Spleen (tissue), 11 donors: ENCODE data around the gene NUFIP2. TPM values are rescaled to one million over a fixed set of nuclear protein-coding genes. Genes with fewer than 3 reads are reported as not detected.

Experiments used
- DNase-seq: peaks from one replicate; pipeline ENCODE4 v3.0.0-alpha.2; 2020
- H3K27ac ChIP-seq, 8 donors: fragments of 200-600 bp; sonication (generic) in 7 of 8; 1 replicate in 4 of 8; 2 replicates in 4 of 8; pipeline versions ENCODE4 v1.5.0 to v1.8.0; 2016 to 2021; ENCODE audit warnings: inconsistent platforms in 4 of 8, mild to moderate bottlenecking in 4 of 8, moderate library complexity in 1 of 8
- H3K27me3 ChIP-seq, 7 donors: fragments of 200-600 bp; sonication (generic) in 6 of 7; replicated peaks in 1 of 7; 1 replicate in 4 of 7; 2 replicates in 3 of 7; pipeline versions ENCODE4 v1.5.0 to v1.8.0; 2016 to 2021; ENCODE audit warnings: inconsistent platforms in 3 of 7, mild to moderate bottlenecking in 1 of 7
- H3K36me3 ChIP-seq, 6 donors: fragments of 200-600 bp; sonication (generic) in 5 of 6; 1 replicate in 4 of 6; 2 replicates in 2 of 6; pipeline versions ENCODE4 v1.5.0 to v1.8.0; 2016 to 2021; ENCODE audit warnings: inconsistent platforms in 2 of 6
- H3K4me1 ChIP-seq, 6 donors: fragments of 200-600 bp; sonication (generic) in 5 of 6; 1 replicate in 3 of 6; 2 replicates in 3 of 6; pipeline versions ENCODE4 v1.5.0 to v1.8.0; 2016 to 2021; ENCODE audit warnings: inconsistent platforms in 3 of 6
- H3K4me3 ChIP-seq, 8 donors: fragments of 200-600 bp; sonication (generic) in 7 of 8; 1 replicate in 4 of 8; 2 replicates in 4 of 8; pipeline versions ENCODE4 v1.5.0 to v1.8.0; 2016 to 2021; ENCODE audit warnings: inconsistent platforms in 4 of 8, mild to moderate bottlenecking in 4 of 8, moderate library complexity in 2 of 8
- H3K9me3 ChIP-seq, 8 donors: fragments of 200-600 bp; sonication (generic) in 7 of 8; 1 replicate in 4 of 8; 2 replicates in 4 of 8; pipeline versions ENCODE4 v1.5.0 to v1.8.0; 2016 to 2021; ENCODE audit warnings: inconsistent platforms in 4 of 8
- CTCF ChIP-seq, 11 experiments: fragments of 200-600 bp in 7 of 11; fragments of 450-650 bp in 4 of 11; sonication (generic) in 4 of 11; IDR thresholded peaks in 8 of 11; conservative IDR thresholded peaks in 3 of 11; 1 replicate in 7 of 11; 2 replicates in 4 of 11; pipeline versions ENCODE4 v1.4.0 to v1.8.0; 2016 to 2021; ENCODE audit warnings: antibody characterized with exemption in 11 of 11, inconsistent platforms in 4 of 11, mild to moderate bottlenecking in 1 of 11
- POLR2A ChIP-seq, 3 donors: fragments of 450-650 bp; IDR thresholded peaks; one replicate each; pipeline ENCODE4 v1.5.1; 2017; ENCODE audit warnings: antibody characterized with exemption in 3 of 3, mild to moderate bottlenecking in 1 of 3
- POLR2AphosphoS5 ChIP-seq, 3 donors: sonication (generic); formaldehyde crosslinking; IDR thresholded peaks; one replicate each; pipeline ENCODE4 v1.5.1; 2017; ENCODE audit warnings: antibody characterized with exemption in 3 of 3
- WGBS, 5 donors: extraction: QIAGEN DNeasy Blood & Tissue Kit in 3 of 5; methylation state at CpG; one replicate each; pipeline versions ENCODE4 v1.1.5 to v1.1.7; 2013 to 2018; 5-methylcytosine and 5-hydroxymethylcytosine counted together
- intact Hi-C: fragments of 100-400 bp; cut with DNase I; formaldehyde crosslinking; loops from one replicate; pipeline ENCODE4 v1.15.0; 2023; ENCODE audit warnings: low total_unique reads
- polyA plus RNA-seq, 3 donors: library from polyadenylated mRNA; stranded (reverse); fragments of 200-250 nt; gene quantifications; one replicate each; pipeline ENCODE4 v1.2.1, GENCODE V29; 2013
- total RNA-seq, 7 donors: library from RNA; depleted of rRNA in 3 of 7; stranded (reverse); fragments of >200 nt in 3 of 7; fragmentation: NEBNext Ultra II Directional in 4 of 7; extraction: Animal tissue kit (Norgen Biotek cat#: 25700) in 4 of 7; gene quantifications; one replicate each; pipeline versions ENCODE4 v1.1.0 to v1.2.1, GENCODE V29; 2016 to 2021
- donor health status: healthy with polysubstance abuse.
- donor health status: DM: no; HTN: no; CAD: no; lungs with moderate emphysema.
- donor health status: DM: no; HTN: no; CAD: no.
- donor health status: Bipolar disorder and iron deficiency.
- donor health status: healthy.
- donor health status: DM: no; HTN: no; CAD: no.
- donor health status: DM: yes; HTN: yes; CAD: no.

NUFIP2 gene
- total and polyA plus RNA-seq, 10 donors = 8.7 to 68.4 (median 54.9) TPM

GRCh38 chr17:29248845-29249244, 45.1 kb downstream of the NUFIP2 start:
- intact Hi-C loops = no loop called here
- Histone ChIP-seq H3K36me3 (peaks cover 0 to 9% (median 0%) of the 10 kb centered on the region in 6 donors), H3K4me3 (no peak overlapping the region), H3K9me3 (no peaks in the 10 kb centered on the region), H3K4me1 (peaks cover 0 to 26% (median 10%) of the 10 kb centered on the region in 6 donors), H3K27me3 (no peaks in the 10 kb centered on the region), H3K27ac (no peak overlapping the region)
- peak in 1 of 3 donors; percentile 19 for TF ChIP-seq POLR2AphosphoS5 (IDR thresholded peaks at IDR 0.05)
- TF ChIP-seq CTCF (IDR thresholded peaks at IDR 0.05 in 8 of 11, conservative IDR thresholded peaks at IDR 0.05 in 3 of 11) = no peak
- TF ChIP-seq POLR2A (IDR thresholded peaks at IDR 0.05) = no peak
- 86 to 93% (median 91%) methylated on average over 5 of the region's 5 CpGs for WGBS, 5 donors
- no peak for DNase-seq

- no peaks in the 10 kb centered on the region for H3K27me3 ChIP-seq
- no peak overlapping the region for H3K27ac ChIP-seq
- TF ChIP-seq POLR2AphosphoS5 (IDR thresholded peaks at IDR 0.05) (no peak), POLR2A (IDR thresholded peaks at IDR 0.05) (no peak), CTCF (IDR thresholded peaks at IDR 0.05 in 8 of 11, conservative IDR thresholded peaks at IDR 0.05 in 3 of 11) (no peak)
- DNase-seq = no peak
- no peak overlapping the region for H3K4me3 ChIP-seq
- WGBS, 5 donors = 53 to 72% (median 66%) methylated on average over 2 of the region's 2 CpGs
- H3K36me3 ChIP-seq = peaks cover 0 to 6% (median 0%) of the 10 kb centered on the region in 6 donors
- H3K9me3 ChIP-seq = no peaks in the 10 kb centered on the region
- intact Hi-C loops = no loop called here
- peaks cover 0 to 22% (median 5%) of the 10 kb centered on the region in 6 donors for H3K4me1 ChIP-seq
These were observed 46.7 kb downstream of the NUFIP2 start for GRCh38 chr17:29247219-29247618.

GRCh38 chr17:29246628-29247027, 47.3 kb downstream of the NUFIP2 start, which contains the start of gene CRYBA1:
CRYBA1 (plus strand) TSS chr17:29246859; CDS start chr17:29246864, 5 bp downstream.
- peaks cover 0 to 17% (median 0%) of the 10 kb centered on the region in 6 donors for H3K4me1 ChIP-seq
- no peak within 1 kb of the TSS for H3K4me3 ChIP-seq
- intact Hi-C loops = no loop called here
- H3K27me3 ChIP-seq = no peaks in the 10 kb centered on the region
- no peaks in the 10 kb centered on the region for H3K9me3 ChIP-seq
- H3K36me3 ChIP-seq = peaks cover 0 to under 1% (median 0%) of the 10 kb centered on the region in 6 donors
- WGBS, 5 donors = 83 to 93% (median 86%) methylated on average over 1 of the region's 1 CpG
- H3K27ac ChIP-seq = no peak within 1 kb of the TSS
- DNase-seq = no peak
- TF ChIP-seq CTCF (IDR thresholded peaks at IDR 0.05 in 8 of 11, conservative IDR thresholded peaks at IDR 0.05 in 3 of 11) (no peak), POLR2AphosphoS5 (IDR thresholded peaks at IDR 0.05) (no peak), POLR2A (IDR thresholded peaks at IDR 0.05) (no peak)

GRCh38 chr17:29245401-29245800, 48.5 kb downstream of the NUFIP2 start:
- intact Hi-C loops = no loop called here
- Histone ChIP-seq H3K27ac (no peak overlapping the region), H3K36me3 (no peaks in the 10 kb centered on the region), H3K27me3 (no peaks in the 10 kb centered on the region), H3K9me3 (no peaks in the 10 kb centered on the region), H3K4me3 (no peak overlapping the region), H3K4me1 (peaks cover 0 to 23% (median 7%) of the 10 kb centered on the region in 6 donors)
- TF ChIP-seq CTCF (IDR thresholded peaks at IDR 0.05 in 8 of 11, conservative IDR thresholded peaks at IDR 0.05 in 3 of 11) = no peak
- TF ChIP-seq POLR2AphosphoS5 (IDR thresholded peaks at IDR 0.05) = no peak
- no peak for TF ChIP-seq POLR2A (IDR thresholded peaks at IDR 0.05)
- WGBS, 5 donors = 87 to 98% (median 89%) methylated on average over 6 of the region's 6 CpGs
- no peak for DNase-seq
